GM13976 (cell line): ENCODE measurements around the gene C17orf50.

Source experiments
- DNase-seq: peaks from one replicate; pipeline ENCODE4 v3.0.0; 2012; ENCODE audit warnings: low spot score
- in situ Hi-C: fragments of 300-500 bp; cut with MboI; formaldehyde crosslinking; loops from one replicate; pipeline ENCODE4 v1.12.0; 2022; ENCODE audit warnings: low sequenced_read_pairs, mixed read lengths, inconsistent platforms; ENCODE audit not compliant: unreplicated experiment
- TF ChIP-seq, protein P1 (sequence below): IDR thresholded peaks from 2 replicates; pipeline ENCODE4 v1.5.1; 2012; ENCODE audit warnings: borderline replicate concordance, mild to moderate bottlenecking; ENCODE audit not compliant: insufficient read depth; ENCODE audit errors: extremely low read depth, missing control alignments, control extremely low read depth

Gene C17orf50

DNA sequence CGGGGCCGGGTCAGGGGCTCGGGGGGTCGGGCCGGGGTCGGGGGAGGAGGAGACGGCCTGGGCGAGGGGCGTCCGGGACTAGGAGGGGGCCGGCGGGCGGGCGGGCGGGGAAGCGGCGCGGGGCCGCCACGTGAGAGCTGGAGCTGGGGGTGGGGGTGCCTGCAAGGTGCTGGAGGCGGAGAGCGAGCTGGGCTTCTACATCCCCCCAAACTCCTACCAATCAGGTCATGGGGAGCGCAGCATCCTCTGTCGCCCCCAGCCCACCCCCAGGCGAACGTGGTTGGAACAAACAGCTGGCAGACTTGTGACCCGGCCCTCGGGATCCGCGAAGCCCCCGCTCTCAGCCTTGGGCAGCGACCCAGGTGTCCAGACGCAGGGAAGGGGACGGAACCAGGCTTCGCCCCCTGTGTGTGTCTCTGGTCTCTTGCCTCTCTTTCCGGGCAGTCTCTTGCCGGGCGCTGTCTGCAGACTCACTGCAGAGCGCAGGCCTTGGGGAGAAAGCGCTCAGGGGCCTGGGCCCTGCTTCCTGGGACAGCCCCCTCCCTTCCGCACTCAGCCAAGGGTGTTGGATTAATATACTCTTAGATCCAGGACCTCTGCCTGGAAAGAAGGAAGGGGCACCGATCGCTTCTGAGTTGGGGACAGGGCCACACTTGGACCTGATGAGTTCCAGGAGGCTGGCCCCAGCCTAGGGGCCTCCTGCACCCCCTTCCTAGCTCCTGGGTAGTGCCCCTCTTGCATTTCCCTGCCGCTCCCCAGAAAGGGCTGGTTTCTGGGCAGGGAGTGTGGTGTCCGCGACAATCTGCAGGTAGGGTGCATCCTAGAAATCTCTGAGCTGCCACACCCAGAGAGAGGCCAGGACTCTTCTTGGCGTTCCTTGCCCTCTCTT, 28.5 kb upstream of the C17orf50 start:
- DNase-seq = no peak
- in situ Hi-C loops = loop anchor here (25.0 kb wide), 2 partner anchors 420 to 570 kb away; no protein-coding TSS in a partner anchor
- TF ChIP-seq, protein P1, sequence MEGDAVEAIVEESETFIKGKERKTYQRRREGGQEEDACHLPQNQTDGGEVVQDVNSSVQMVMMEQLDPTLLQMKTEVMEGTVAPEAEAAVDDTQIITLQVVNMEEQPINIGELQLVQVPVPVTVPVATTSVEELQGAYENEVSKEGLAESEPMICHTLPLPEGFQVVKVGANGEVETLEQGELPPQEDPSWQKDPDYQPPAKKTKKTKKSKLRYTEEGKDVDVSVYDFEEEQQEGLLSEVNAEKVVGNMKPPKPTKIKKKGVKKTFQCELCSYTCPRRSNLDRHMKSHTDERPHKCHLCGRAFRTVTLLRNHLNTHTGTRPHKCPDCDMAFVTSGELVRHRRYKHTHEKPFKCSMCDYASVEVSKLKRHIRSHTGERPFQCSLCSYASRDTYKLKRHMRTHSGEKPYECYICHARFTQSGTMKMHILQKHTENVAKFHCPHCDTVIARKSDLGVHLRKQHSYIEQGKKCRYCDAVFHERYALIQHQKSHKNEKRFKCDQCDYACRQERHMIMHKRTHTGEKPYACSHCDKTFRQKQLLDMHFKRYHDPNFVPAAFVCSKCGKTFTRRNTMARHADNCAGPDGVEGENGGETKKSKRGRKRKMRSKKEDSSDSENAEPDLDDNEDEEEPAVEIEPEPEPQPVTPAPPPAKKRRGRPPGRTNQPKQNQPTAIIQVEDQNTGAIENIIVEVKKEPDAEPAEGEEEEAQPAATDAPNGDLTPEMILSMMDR = no peak

DNA sequence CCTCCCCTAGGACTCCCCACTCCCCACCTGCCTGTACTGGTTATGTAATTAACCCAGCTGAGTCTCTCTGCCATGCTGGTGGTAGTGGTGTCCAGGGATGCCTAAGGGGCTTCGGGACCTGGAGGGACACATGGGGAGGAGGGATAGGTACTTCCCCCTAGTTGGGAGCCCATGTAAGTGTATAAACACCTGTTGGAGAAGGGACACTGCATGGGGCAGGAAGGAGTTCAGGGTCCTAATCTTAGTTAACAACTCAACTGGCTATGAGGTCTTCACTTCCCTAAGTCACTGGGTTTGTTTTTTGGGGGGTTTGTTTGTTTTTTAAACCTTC, 27.9 kb upstream of the C17orf50 start:
- TF ChIP-seq, protein P1 = no peak
- DNase-seq = no peak
- in situ Hi-C loops = loop anchor here (25.0 kb wide), 2 partner anchors 420 to 570 kb away; no protein-coding TSS in a partner anchor

DNA sequence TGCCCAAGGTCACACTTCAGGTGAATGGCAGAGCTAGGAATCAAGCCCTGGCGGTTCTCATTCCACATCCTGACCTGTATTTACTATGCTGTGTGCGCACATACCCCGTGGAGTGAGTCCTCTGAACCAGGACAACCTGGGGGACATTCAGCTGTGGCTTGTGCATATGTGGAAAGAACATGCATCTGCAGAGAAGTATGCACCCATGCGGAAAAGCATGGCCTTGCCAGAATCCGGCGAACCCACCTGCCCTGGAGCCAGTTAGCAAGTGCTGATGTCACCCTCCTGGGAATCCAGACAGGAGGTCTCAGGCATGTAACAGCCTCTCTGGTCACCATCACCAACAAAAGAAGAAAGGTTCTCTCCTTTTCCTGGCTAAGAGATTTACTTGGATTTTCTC, 27.3 kb upstream of the C17orf50 start:
- no peak for DNase-seq
- in situ Hi-C loops = loop anchor here (25.0 kb wide), 2 partner anchors 421 to 571 kb away; no protein-coding TSS in a partner anchor
- TF ChIP-seq, protein P1 = no peak

GRCh38 chr17:35734396-35734795, 26.3 kb upstream of the C17orf50 start:
- no peak for DNase-seq
- TF ChIP-seq, protein P1 = no peak
- in situ Hi-C loops = loop anchor here (25.0 kb wide), 2 partner anchors 422 to 572 kb away; no protein-coding TSS in a partner anchor

- no peak for DNase-seq
- TF ChIP-seq, protein P1 = no peak
- in situ Hi-C loops = loop anchor here (25.0 kb wide), 2 partner anchors 423 to 573 kb away; no protein-coding TSS in a partner anchor
Measured at GRCh38 chr17:35735036-35735805, 25.5 kb upstream of the C17orf50 start.

DNA sequence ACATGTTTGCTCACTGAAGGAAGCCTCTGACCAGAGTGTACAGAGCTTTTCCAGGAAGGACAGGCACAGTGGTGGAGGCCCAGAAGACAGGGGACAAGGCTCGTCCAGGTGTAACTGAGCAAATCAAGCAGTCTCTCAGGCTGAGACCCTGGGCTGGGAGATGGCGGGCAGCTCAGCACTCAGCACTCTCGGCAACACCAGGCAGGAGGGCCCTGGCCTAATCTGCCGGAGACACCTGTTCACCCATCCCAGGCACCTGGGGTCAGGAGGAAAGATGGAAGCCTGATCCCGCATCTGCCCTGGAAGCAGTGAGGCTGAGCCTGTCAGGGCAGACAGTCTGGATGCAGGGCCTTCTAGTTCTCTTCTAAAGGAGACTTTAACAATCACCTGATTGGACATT, 24.5 kb upstream of the C17orf50 start:
- in situ Hi-C loops = loop anchor here (25.0 kb wide), 2 partner anchors 424 to 574 kb away; no protein-coding TSS in a partner anchor
- no peak for DNase-seq
- TF ChIP-seq, protein P1 = no peak
